ENCODE results near the gene ARHGAP40. TPM values are rescaled to one million over a fixed set of nuclear protein-coding genes. Genes with fewer than 3 reads are reported as not detected.

Gene ARHGAP40
- total and polyA plus RNA-seq, 2 experiments from 2014 or later, result 0.21 TPM; not detected in 1

GRCh38 chr20:38631155-38632022, 29.8 kb downstream of the ARHGAP40 start:
- H3K79me2 ChIP-seq (replicated peaks; ENCODE audit: insufficient read depth), result no peaks in the 10 kb centered on the region
- no peaks in the 10 kb centered on the region for H3K36me3 Mint-ChIP-seq (ENCODE audit: low read depth)
- no peak overlapping the region for H3K4me3 Mint-ChIP-seq
- H3K27me3 ChIP-seq (ENCODE audit: insufficient read depth), result no peaks in the 10 kb centered on the region; the same call in 1 of the 2 replicates
- peaks cover 14% of the 10 kb centered on the region for H3K27me3 Mint-ChIP-seq (ENCODE audit: insufficient read depth, low read depth, poor library complexity)
- no peak overlapping the region for H2AFZ ChIP-seq
- H3K4me1 Mint-ChIP-seq, result peaks cover 22% of the 10 kb centered on the region
- peaks cover 2% of the 10 kb centered on the region; the same call in 1 of the 3 replicates for H3K9me3 Mint-ChIP-seq
- H3K9me2 ChIP-seq (ENCODE audit: insufficient read depth), result 0 out of 2 replicates have a peak, but pooled peaks cover 3% of the 10 kb centered on the region
- H3K27ac Mint-ChIP-seq, result no peak overlapping the region
- no peak overlapping the region for H3K4me2 ChIP-seq
- TF ChIP-seq ZNF462 (CRISPR knock-in tag; IDR thresholded peaks at IDR 0.05) (no peak), STAT1 (IDR thresholded peaks at IDR 0.05; ENCODE audit: unreplicated experiment) (no peak), ZNF331 (CRISPR knock-in tag; IDR thresholded peaks at IDR 0.05; ENCODE audit: low read depth) (no peak), CTCF (conservative IDR thresholded peaks at IDR 0.05; ENCODE audit: low read depth in 2 of 2) (no peak), JUNB (IDR thresholded peaks at IDR 0.05; ENCODE audit: unreplicated experiment) (no peak), POLR2AphosphoS5 (IDR thresholded peaks at IDR 0.05; ENCODE audit: low read depth) (no peak), ZNF114 (CRISPR knock-in tag; IDR thresholded peaks at IDR 0.05) (no peak), EZH2phosphoT487 (IDR thresholded peaks at IDR 0.05; ENCODE audit: unreplicated experiment) (no peak), NANOG (IDR thresholded peaks at IDR 0.05; ENCODE audit: borderline replicate concordance) (no peak), EZH2 (IDR thresholded peaks at IDR 0.05; ENCODE audit: low read depth, unreplicated experiment) (no peak), REST (IDR thresholded peaks at IDR 0.05; ENCODE audit: unreplicated experiment) (no peak), ETS1 (IDR thresholded peaks at IDR 0.05) (no peak), CREB1 (CRISPR knock-in tag; IDR thresholded peaks at IDR 0.05; ENCODE audit: low read depth) (no peak)
- no peak for ATAC-seq
- no peaks in the 10 kb centered on the region for H3K36me3 ChIP-seq (ENCODE audit: insufficient read depth)
- H3K4me3 ChIP-seq, result no peak overlapping the region
- no peak overlapping the region for H3K27ac ChIP-seq (ENCODE audit: low read depth)
- no peaks in the 10 kb centered on the region for H3F3A ChIP-seq (replicated peaks; ENCODE audit: low read depth)
- peaks cover 7% of the 10 kb centered on the region; the same call in 1 of the 2 replicates for H3K4me1 ChIP-seq (ENCODE audit: insufficient read depth)
- DNase-seq (ENCODE audit: low spot score), result no peak
- no peaks in the 10 kb centered on the region for H4K20me1 ChIP-seq (replicated peaks; ENCODE audit: insufficient read depth)
